ENCODE data around the gene APC2.

The APC2 gene

DNA sequence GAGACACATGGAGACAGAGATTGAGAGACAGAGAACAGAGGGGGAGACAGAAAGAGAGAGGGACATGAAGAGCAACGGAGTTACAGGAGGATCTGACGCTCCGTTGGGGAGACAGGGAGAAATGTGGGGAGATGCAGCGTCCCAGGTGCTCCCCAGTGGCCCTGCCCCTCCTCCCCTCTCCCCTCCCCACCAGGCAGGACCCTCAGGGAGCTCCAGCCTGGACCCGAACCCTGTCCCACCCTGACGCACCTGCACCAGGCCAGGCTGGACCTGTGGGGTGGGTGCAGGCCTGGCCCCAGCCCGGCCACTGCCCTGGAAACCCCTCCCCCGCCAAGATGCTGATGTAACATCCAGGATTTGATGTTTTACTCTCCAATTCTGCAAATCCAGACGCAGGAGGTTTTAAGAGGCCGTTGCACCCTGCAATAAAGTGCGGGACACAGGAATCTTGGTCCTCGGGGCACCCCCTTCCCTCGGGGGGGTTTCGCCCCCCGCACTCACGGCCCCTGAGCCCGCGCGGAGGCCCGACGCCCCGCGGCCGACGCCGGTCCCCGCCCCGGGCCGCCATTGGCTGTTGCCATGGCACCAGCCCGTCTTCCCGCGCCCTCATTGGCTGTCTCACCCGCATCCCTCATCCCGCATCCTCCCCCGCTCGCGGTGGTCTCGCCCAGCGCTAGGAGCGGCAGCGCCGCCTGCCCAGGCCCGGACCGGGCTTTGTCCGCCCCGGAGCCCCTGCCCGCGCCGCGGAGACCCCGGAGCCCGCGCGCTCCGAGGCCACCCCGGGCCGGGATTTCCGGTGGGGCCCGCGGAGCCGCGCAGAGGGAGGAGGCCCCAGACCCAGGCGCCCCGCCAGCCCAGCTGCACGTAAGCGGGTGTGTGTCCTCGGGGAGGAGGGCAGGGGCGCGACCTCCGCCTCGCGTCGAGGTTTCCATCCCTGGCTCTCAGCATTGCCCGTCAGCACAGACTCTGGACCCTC lies at the start of gene APC2:
Gene APC2 (plus strand): TSS at position 655 of the 976 bp plus-strand sequence. CDS start 2,881 bp downstream, outside the sequence.
- no peak for DNase-seq (ENCODE audit: low read depth)

- no peak for DNase-seq (ENCODE audit: low read depth)
Observed at GRCh38 chr19:1400281-1401137, 49.4 kb upstream of the APC2 start.

- DNase-seq (ENCODE audit: low read depth) = no peak
Observed at GRCh38 chr19:1401138-1401888, 48.6 kb upstream of the APC2 start, which contains the start of gene GAMT. GAMT (minus strand) TSS chr19:1401542; CDS start chr19:1401476, 66 bp downstream.

- DNase-seq (ENCODE audit: low read depth) = no peak
Observed at GRCh38 chr19:1401889-1402217, 48.1 kb upstream of the APC2 start.

DNA sequence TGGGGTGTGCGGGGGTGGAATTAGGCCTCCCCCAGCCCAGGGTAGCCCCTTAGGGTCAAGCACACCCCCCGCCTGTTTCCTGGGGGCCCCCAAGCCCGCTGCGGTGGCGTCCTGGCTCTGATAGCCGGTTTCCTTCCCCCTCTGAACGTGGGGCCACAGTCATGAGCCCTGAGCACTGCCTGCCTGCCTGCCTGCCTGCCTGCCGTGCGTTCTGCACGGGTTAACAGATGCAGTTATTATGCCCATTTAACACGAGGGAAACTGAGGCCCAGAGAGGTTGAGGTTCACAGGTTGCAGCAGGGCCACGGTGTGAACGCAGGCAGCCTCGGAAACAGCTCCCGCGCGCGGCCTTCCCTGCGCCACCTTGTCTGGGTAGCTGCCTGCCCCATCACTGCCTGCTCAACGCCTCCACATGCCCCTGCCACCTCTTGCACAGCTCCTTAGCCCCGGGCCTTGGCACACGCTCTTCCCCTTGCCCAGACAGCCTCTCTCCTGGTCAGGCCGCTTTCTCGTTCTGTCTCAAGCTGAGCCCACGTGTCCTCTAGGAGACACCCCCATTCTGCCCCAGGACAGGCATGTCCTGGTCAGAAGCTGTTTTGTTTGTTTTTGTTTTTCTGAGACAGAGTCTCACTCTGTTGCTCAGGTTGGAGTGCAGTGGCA lies 47.4 kb upstream of the APC2 start:
- DNase-seq (ENCODE audit: low read depth) = no peak

DNA sequence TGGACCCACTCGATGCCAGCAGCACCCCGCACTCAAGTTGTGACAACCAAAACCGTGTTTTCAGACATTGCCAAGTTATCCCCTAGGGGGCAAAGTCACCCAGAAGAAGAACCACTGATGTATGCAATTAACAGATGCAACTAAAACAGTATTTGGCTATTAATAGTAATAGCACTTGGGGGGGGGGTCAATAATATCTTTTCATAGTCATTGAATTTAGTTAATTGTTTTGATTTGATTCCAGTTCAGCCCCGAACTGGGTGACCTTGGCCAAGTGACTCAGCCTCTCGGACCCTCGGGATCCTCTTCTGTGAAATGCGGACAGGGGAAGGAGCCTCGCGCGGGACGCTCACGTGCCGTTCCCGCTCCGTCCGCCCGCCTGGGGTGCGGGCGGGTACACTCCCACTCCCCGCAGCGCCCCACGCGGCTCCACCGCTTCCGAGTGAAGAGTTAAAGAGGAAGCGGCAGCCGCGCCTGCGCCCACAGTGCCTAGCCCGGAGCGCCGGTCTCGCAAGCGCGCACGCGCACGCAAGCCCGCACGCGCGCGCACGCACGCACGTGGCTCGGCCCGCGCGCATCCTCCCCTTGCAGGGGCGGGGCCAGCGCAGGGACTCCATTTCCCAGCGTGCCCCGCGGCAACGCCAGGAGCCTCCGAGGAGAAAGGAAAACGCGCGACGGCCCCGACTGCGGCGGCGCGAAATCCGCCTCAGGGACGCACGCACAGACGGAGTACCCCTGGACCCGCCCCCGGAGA lies 43.0 kb upstream of the APC2 start:
- peak; percentile 97 for DNase-seq (ENCODE audit: low read depth)

- no peak for DNase-seq (ENCODE audit: low read depth)
Observed at GRCh38 chr19:1407528-1408299, 42.2 kb upstream of the APC2 start, which contains the start of gene DAZAP1. DAZAP1 (plus strand) TSS chr19:1407586; CDS start chr19:1407774, 188 bp downstream.

DNA sequence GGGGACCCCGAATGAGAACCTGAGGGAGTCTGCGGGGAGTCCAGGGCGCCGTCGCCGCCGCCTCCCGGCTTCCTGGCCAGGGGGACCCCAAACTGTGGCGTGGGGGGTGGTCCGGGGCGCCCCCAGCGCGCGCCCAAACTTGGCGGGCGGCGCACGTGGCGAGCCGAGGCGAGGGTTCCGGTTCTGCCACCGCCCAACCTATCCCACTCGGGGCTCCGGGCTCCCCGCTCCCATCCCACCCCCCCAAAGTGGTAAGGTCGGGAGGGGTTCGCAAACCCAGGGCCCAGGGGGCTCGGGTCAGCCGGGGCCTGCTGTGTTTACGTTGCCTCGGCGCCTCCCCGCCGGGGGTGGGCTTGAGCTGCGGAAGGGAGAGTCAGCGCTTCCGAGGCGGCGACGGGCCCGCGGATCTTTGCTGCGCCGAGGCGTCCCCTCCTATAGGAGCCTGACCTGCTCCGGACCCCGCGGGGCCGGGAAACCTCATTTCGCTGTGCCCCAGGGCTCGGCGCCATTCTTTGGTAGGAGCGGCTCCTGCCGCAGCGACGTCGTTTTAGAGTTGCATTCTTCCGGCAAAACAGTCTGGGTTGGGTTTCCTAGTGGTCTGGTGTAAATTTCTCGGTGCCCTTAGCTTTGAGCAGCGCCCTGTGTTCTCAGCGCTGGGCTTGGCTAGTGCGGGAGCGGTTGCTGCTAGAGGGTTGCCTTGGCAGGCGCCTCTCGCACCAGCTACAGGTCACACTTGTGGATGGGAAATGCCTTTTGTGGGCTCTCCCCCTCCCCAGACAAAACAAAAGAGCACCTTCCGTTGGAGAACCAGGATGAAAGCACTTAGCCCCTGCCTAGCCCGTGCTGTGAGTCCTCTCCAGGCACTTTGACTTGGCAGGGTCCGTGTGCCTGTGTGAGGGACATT lies 41.4 kb upstream of the APC2 start:
- DNase-seq (ENCODE audit: low read depth) = no peak

- DNase-seq (ENCODE audit: low read depth) = no peak
Observed at GRCh38 chr19:1409204-1410005, 40.5 kb upstream of the APC2 start.

DNA sequence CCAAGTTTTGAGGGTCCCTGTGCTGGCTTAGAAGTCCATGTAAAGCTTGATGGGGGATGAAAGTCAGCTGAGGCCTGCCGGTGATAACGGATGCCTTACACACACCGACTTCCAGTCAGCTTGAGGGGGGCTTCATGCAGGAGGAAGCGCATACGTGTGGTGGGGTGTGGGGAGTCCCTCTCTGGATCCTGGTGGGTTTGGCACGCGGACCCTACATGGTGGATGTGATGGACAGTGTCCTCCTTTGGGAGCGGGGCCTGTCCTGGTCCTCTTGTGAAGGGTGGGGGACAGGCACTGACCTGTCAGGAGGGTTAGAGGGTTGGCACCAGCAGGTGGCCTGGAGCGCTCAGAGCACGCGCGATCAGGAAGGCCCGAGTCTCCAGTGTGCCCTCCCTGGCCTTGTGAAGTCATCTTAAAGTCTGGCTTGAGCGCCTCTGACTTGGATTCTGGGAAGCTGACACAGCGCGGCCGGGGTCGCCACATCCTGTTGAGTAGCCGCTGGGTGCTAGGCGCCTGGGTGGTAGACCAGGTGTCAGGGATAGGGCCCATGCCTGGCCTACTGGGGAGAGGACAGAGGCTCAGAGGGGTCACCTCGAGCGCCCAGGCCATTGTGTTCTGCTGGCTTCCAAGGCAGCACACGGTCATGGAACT lies 39.7 kb upstream of the APC2 start:
- no peak for DNase-seq (ENCODE audit: low read depth)

DNA sequence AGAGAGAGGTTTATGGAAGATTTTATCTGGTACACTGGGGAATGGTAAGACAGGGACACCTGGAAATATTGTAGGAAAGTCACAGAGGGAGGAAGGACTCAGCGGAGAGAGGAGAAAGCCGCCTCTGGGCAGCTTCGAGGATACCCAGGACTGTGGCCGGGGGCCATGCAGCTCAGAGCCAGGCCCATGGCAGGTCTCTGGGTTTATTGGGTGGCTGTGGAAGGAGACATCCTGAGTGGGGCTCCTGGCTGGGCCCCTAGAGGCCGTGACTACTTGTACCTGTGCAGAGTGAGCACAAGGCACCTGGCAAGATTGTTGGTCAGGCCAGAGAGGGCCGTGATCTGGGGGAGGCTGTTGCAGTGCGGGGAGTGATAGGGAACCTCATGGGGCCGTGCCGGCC lies 39.1 kb upstream of the APC2 start:
- no peak for DNase-seq (ENCODE audit: low read depth)

GRCh38 chr19:1411255-1412191 lies 38.4 kb upstream of the APC2 start:
- no peak for DNase-seq (ENCODE audit: low read depth)

GRCh38 chr19:1412323-1412923 lies 37.5 kb upstream of the APC2 start:
- no peak for DNase-seq (ENCODE audit: low read depth)

DNA sequence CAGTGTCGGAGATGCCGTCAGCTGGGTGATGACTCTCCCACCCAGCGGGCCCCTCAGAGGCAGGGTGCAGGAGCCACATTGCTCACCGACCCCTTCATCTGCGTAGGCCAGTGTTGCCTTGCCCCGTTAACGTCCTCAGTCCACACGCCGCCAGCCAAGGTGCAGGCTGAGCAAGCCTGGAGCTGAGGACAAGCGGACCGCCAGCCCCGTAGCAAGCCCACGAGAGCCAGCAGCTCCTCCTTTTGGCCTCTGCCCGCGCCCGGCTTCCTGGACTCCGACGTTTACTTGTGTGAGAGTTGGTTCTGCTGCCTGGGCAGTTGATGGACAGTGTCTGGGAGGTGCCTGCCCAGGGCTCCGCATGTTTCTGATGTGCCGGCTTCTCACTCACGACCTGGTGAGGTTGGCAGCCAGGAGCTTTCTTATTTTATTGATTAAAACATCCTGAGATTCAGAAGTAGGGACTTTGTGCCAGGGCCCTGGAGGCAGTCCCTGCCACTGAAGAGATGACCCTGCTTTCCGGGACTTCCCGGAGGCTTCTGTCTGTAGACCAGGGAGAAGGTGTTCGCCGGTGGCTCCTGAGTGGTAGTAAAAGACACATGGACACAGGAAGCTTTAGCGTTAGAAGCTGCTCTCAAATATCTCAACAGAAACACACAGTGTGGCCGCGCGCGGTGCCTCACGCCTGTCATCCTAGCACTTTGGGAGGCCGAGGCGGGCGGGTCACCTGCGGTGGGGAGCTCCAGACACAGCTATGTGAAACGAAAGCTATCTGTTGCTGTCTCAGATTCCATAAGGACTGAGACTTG lies 36.7 kb upstream of the APC2 start:
- no peak for DNase-seq (ENCODE audit: low read depth)

Data from stimulated activated CD8-positive, alpha-beta memory T cell treated with anti-CD3 and anti-CD28 coated beads, Interleukin-15, amount 100 ng/mL, for 1 hour (primary cell).